ELF-1 (cell line): ENCODE results near the gene AMN1.
"Not testable (repeated sequence)": the region's sequence is repeated elsewhere in the genome, so short reads cannot be mapped to it uniquely, and the experiment has no call there.

Experiments
- DNase-seq: peaks from one replicate; pipeline ENCODE4 v3.0.0-alpha.2; 2016; ENCODE audit warnings: low read depth, low spot score

Gene AMN1

GRCh38 chr12:31728917-31729640 lies at the start of gene AMN1:
AMN1 (minus strand) TSS chr12:31729021; CDS start chr12:31729008, 13 bp downstream.
- peak; percentile 100 for DNase-seq

DNA sequence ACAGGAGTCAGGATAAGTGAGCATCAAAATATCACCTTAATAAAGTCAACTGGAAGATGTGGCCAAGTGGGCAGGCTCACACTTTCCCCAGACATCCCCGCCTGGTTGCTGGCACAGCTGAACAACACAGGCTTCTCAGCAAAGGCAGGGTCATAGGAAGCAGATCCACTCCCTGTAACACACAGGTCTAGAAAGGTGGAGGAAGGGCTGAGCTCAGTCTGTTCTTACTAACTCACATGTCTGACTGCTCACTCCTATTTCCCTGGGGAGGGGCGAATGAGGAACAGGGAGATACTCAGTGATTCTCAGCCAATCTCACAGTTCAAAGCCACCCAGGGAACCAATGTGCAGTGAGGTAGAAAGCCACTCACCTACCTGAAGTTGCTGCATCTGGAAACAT lies 45.0 kb upstream of the AMN1 start:
- DNase-seq: peak; percentile 40

GRCh38 chr12:31773223-31773750 lies 44.5 kb upstream of the AMN1 start:
- peak; percentile 81 for DNase-seq

DNA sequence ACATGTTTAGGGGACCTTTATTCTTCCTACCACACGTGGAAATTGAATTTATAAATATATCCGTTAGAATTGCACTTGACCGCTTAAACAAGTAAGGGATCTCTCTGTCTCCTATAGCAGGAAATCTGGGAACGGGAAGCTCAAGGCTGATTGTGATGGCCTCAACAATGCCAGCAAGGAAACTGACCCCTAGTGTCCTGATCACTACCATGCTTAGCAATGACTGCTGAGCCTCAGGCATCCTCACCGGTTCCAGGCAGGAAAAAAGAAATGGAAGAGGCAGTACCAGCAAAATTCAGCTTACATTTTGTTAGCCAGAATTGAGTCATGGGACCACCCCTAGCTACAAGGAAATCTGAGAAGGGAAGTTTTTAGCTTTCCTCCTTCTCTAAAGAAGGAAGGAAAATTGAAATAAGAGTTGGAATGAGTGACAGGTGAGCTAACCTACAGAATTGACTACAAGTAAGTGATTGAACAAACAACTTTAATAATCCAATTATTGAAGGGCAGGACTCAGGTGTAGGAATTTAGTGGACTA lies 43.9 kb upstream of the AMN1 start:
- DNase-seq: peak; percentile 53

GRCh38 chr12:31772186-31772585 lies 43.4 kb upstream of the AMN1 start:
- DNase-seq: no peak

DNA sequence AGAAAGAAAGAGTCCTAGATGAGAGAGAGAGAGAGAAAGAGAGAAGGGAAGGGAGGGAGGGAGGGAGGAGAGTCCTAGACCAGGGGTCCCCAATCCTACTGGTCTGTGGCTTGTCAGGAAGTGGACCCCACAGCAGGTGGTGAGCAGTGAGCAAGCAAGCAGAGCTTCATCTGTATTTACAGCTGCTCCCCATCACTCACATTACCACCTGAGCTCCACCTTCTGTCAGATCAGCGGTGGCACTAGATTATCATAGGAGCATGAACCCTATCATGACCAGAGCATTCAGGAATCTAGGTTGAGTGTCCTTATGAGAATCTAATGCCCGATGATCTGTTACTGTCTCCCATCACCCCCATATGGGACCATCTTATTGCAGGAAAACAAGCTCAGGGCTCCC lies 39.2 kb upstream of the AMN1 start:
- DNase-seq: no peak

GRCh38 chr12:31765931-31766330 lies 37.1 kb upstream of the AMN1 start:
- DNase-seq: no peak

DNA sequence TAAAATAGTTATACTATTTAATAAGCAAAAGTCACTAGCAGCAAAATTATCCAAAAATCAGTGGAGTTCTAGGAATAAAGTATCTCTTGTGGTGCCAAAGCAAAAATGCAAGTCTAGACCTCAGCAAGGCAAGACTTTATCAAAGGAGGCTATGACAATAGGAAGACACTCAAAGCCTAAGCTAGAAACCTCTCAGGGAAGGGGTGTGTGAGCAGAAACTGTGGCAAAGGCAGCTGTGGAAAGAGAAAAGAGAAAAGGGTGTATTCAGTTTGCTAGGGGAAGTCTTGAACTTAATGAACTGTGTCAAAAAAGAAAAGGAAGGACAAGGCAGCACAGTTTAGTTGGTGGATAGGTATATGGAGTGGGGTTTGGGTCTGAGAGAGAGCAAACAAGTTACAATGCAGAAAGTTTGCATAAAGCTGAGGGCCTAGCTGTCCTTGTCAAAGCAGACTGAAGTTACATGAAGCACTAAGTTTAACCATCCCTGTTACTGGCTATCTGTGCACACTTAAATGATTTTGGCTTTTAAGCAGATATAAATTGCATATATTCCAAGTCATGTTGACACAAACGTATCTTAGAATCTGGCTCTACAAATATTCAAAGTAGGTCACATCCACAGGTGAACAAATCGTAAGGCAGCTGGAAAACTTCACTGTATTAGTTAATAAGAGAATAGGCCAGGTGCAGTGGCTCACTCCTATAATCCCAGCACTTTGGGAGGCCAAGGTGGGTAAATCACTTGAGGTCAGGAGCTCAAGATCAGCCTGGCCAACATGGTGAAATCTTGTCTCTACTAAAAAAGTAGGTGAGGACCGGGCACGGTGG lies 31.0 kb upstream of the AMN1 start:
- no peak for DNase-seq

- DNase-seq: not testable (repeated sequence)
These were observed 29.5 kb upstream of the AMN1 start for GRCh38 chr12:31758297-31758696.

DNA sequence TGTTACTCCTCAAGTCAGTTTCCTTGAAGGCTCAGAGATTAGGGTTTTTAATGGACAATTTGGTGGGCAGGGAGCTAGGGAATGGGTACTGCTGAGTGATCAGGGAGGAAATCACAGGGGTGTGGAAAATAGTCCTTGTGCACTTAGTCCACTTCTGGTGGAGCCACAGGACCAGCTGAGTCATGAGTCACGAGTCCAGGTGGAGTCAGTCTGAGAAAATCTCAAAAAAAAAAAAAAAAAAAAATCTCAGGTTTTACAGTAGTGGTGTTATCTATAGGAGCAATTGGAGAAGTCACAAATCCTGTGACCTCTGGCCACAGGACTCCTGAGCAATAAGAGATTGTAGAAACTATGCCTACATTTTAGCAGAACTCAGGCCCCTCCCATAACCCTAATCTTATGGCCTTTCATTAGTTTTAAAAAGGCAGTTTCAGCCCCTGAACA lies 28.2 kb upstream of the AMN1 start:
- no peak for DNase-seq

DNA sequence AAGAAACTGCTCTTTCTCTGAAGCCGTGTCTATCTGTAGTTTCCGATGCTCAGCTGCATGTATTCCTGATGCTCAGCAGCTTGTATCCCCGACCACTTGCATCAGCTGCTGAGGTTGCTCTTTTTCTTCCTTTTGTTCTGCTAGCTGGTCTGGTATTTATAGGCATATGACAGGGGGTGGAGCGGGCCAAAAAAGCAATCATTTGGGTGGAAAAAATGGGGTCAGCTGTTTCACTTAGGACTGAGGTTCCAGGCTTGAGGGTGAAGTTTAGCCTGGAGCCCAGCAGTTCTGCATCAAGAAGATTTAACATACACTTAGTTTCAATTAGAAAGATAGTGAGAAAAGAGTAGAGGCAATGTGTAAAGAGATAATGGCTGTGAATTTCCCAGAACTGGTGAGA lies 23.6 kb upstream of the AMN1 start:
- peak; percentile 38 for DNase-seq

DNA sequence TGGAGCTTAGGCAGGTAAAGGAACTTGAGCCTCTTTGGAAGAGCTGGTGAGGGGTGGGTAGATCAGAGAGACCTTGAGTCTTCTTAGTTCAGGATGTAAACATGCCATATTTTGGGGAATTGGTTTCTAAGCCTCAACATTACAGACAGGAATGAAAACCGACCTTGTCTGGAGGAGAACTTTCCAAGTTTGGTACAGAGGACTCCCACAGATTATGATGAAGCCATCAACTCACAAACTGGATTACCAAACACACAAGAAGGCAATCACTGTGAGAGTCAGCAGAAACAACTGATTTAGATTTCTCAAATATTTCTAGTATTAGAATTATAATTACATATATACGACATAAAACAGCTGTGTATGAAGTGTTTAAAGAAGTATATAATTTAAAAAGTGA lies 22.3 kb upstream of the AMN1 start:
- no peak for DNase-seq

GRCh38 chr12:31750747-31751039 lies 21.9 kb upstream of the AMN1 start:
- no peak for DNase-seq

DNA sequence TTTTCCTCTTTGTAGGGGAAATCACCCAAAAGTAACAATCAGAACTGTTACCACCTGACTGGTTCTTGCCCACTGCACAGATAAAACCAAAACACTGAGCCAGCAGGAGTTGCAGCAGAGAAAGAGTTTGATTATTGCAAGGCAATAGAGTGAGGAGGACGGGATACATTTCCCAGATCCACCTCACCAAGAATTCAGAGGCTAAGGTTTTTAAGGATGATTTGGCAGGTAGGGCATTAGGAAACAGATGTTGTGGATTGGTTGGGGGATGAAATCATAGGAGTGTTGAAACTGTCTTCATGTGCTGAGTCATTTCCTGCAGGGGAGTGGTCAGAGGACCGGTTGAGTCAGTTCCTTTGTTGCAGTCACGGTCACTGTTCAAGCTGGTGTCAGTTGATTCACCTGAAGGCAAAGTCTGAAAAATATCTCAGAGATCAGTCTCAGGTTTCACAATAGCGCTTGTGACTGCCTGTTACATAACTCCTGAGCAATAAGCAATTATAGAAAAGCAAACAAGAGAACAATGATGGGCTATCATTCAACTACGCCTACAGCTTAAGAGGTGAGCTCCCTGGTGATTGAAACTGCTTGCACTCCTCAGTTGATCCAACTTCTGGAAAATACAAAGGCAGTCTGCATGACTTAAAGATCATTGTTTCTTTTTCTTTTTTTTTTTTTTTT lies 20.3 kb upstream of the AMN1 start:
- peak; percentile 84 for DNase-seq

GRCh38 chr12:31745242-31745641 lies 16.4 kb upstream of the AMN1 start:
- no peak for DNase-seq

DNA sequence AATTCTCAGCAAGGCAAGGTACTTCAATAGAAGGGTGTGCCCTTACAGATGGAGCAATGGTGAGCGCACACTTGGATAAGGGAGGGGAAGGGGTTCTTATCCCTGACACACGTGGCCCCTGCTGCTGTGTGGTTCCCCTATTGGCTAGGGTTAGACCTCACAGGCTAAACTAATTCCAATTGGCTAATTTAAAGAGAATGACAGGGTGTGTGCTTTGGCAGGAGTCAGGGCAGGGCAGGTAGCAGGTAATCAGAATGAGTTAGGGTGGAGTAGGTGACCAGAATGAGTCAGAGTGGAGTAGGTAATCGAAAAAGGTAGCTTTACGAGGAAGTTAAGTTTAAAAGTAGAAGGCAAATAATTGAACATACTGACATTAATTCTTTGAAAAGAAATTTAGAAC lies 15.5 kb upstream of the AMN1 start:
- not testable (repeated sequence) for DNase-seq

- no peak for DNase-seq
These were observed 14.1 kb upstream of the AMN1 start for GRCh38 chr12:31742891-31743290.

GRCh38 chr12:31740628-31741027 lies 11.8 kb upstream of the AMN1 start:
- no peak for DNase-seq

GRCh38 chr12:31737763-31738162 lies 8.9 kb upstream of the AMN1 start:
- DNase-seq: no peak

GRCh38 chr12:31737345-31737744 lies 8.5 kb upstream of the AMN1 start:
- DNase-seq: no peak

- no peak for DNase-seq
These were observed 7.7 kb upstream of the AMN1 start for GRCh38 chr12:31736472-31736871.
